ENCODE measurements around the gene LRRC28. TPM values are rescaled to one million over a fixed set of nuclear protein-coding genes. Genes with fewer than 3 reads are reported as not detected.
"Not testable (repeated sequence)": the region's sequence is repeated elsewhere in the genome, so short reads cannot be mapped to it uniquely, and the experiment has no call there.

The LRRC28 gene
- total RNA-seq, 1 experiment from 2014 or later, result 14.3 TPM

DNA sequence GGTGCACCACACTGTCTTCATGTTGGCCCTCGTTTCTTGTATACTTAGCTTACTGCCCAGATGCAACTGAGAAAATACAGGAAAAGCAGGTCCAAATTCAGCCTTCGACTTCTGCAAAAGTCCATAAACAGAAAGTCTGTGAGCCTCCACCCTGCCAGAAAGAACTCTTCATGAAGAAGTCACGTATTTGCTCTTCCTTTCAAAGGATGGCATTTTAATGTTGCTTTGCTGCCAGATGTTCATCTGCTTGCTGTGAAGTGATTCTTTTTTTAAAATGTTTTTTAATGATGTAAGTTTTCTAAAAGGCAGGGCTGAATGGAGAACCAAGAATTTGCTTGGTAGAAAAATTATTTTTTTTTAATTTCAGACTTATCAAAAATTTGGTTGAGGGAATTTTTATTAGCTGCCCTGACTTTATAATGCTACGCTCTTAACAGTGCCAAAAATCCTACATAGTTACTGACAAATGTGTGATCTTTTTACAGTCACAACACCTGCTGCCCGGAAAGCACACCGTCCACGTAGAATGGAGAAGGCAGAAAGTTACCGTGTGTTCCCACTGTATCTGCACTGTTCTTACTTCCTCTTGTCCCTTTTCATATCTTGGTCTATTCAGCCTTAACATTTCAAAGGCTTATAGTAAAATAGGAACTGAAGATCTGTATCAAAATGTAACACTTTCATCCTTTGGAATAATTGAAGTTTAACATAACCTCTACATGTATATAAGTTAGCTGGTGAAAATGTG lies 136.3 kb downstream of the LRRC28 start:
- DNase-seq, result no peak
- no peaks in the 10 kb centered on the region for H3K27me3 ChIP-seq
- no peak overlapping the region for H3K4me3 ChIP-seq
- H3K36me3 ChIP-seq, result no peaks in the 10 kb centered on the region
- peaks cover 14% of the 10 kb centered on the region for H3K9me3 ChIP-seq

DNA sequence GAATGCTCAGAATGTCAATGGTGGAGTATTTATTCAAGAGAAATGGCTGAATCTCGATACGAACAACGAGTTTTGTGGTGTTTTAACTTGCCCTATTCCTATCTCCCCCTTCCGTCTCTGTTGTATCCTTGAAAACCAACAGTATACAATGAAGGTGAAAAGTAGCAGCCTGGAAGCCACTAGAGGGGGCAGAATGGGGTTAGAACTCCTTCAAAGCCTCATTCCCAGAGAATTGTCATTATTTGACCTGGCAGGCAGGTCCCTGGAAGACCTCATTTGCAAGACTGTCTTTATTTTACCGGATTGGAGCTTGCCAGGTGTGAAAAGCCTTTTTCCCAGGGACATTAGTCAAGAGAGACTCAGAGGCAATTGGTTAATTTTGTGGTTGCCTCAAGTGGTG lies 139.4 kb downstream of the LRRC28 start:
- Histone ChIP-seq H3K9me3 (peaks cover 20% of the 10 kb centered on the region), H3K4me3 (no peak overlapping the region), H3K36me3 (no peaks in the 10 kb centered on the region), H3K27me3 (no peaks in the 10 kb centered on the region)
- DNase-seq, result no peak

DNA sequence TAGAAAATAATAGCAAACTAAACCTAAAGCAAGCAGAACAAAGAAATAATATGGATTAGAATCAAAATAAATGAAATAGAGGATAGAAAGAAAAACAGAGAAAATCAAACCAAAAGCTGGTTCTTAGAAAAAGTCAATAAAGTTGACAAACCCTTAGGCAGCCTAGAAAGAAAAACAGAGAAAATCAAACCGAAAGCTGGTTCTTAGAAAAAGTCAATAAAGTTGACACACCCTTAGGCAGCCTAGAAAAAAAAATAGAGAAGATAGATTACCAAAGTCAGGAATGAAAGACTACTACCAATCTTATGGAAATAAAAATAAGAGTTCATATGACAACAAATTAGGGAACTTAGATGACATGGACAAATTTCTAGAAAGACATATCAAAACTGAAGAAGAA lies 142.4 kb downstream of the LRRC28 start:
- Histone ChIP-seq H3K27me3 (no peaks in the 10 kb centered on the region), H3K4me3 (no peak overlapping the region)

DNA sequence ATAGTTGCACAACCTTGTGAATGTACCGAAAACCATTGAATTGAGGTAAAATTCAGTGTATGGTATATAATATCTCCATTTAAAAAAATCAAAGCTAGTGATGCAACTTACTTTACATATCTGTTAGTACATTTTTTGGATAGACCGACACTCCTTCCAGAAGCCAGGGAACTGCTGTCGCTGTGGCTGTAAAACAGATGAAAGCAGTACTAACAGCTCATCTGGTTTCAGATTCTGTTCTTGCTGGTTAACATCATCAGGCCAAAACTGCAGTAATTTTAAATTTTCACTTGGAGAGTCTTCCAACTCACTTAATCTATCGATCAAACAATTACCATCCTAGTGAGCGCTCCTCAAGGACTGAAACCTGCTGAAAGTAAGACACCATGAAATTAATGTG lies 145.1 kb downstream of the LRRC28 start:
- no peaks in the 10 kb centered on the region for H3K36me3 ChIP-seq
- DNase-seq, result no peak
- H3K4me3 ChIP-seq, result no peak overlapping the region
- peaks cover 18% of the 10 kb centered on the region for H3K9me3 ChIP-seq
- H3K27me3 ChIP-seq, result no peaks in the 10 kb centered on the region

More for the DNA sequence above, 142.4 kb downstream of the LRRC28 start:
- peaks cover 20% of the 10 kb centered on the region for H3K9me3 ChIP-seq
- DNase-seq, result no peak
- no peaks in the 10 kb centered on the region for H3K36me3 ChIP-seq

DNA sequence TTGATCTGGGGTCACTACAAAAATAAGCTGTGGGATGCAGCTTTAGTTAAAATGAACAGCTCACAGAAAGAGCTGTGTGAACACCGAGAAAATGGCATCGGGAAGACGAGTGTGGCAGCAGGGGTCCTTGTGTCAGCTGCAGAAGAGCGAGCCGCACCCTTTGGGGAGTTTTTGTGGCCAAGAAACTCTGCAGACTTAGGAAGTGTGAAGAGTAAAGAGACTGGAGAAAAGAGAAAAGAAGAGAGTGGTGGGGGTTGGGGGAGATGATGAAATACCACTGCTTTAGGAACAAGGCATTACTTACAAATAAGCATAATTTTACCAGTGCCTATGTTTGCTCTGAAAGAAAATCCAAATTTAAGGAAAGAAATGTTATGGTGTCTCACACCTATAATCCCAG lies 147.8 kb downstream of the LRRC28 start:
- DNase-seq, result no peak

DNA sequence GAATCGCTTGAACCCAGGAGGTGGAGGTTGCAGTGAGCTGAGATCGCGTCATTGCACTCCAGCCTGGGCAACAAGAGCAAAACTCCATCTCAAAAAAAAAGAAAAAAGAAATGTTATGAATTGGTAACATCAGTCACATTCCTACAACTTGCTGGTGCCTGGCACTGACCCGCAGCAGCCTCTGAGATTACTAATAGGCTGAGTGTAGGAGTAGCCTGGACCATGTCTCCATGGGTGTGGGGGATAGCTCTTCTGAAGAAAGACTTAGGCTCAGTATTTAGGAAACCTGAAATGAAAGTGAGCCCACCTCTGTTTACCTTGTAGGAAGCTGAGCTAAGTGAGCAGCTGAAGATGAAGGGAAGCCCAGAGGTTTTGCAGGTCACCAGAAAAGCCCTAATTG lies 148.3 kb downstream of the LRRC28 start:
- no peaks in the 10 kb centered on the region for H3K36me3 ChIP-seq
- H3K9me3 ChIP-seq, result no peaks in the 10 kb centered on the region; the same call in none of the 2 replicates
- DNase-seq, result peak; percentile 30
- H3K27me3 ChIP-seq, result no peaks in the 10 kb centered on the region
- H3K4me3 ChIP-seq, result no peak overlapping the region

More for the DNA sequence above, 147.8 kb downstream of the LRRC28 start:
- H3K27me3 ChIP-seq, result no peaks in the 10 kb centered on the region
- H3K9me3 ChIP-seq, result no peaks in the 10 kb centered on the region; the same call in none of the 2 replicates
- H3K4me3 ChIP-seq, result no peak overlapping the region
- no peaks in the 10 kb centered on the region for H3K36me3 ChIP-seq

DNA sequence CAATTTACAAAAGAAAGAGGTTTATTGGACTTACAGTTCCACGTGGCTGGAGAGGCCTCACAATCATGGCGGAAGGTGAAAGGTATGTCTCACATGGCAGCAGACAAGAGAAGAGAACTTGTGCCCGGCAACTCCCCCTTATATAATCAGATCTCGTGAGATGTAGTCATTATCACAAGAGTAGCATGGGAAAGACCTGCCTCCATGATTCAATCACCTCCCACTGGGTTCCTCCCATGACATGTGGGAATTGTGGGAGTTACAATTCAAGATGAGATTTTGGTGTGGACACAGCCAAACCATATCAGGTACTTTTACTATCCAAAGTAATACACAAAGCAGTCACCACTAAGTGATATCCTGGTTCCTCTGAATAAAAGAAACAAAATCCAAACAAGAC lies 149.9 kb downstream of the LRRC28 start:
- not testable (repeated sequence) for DNase-seq, H3K4me3 ChIP-seq, H3K36me3 ChIP-seq, H3K27me3 ChIP-seq, H3K9me3 ChIP-seq

DNA sequence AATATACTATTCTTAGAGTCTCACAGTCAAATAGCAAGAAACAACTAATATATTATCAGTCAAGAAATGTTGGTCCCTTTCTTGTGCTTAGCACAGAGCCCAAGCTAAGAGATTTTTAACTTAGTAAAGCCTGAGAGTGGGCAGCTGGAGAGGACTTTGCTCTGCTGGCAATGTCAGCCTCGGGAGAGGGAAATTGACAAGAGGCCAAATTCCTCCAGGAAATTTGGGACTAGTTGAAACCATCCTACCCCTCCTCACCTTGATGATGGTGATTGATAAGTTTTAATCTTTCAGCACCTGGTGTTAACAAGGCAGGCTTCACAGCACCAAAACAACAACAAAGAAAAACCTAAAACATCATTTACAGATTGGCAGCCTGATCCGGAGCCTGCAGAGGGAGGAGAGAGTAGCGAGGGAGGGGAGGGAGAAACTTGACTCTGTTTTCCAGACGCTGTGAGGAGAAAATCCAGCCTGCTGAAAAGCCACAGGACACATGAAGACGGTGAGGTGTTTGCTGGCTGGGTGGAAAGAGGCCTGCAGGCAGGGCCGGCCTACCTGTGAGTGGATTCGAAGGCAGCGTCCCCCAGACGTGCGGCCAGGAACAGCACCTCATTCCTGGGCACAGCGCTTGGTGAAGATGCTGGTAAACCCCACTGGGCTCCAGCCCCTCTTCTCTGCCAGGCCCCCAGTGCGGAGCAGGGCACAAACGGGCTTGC lies 150.9 kb downstream of the LRRC28 start:
- DNase-seq, result no peak
- H3K36me3 ChIP-seq, result no peaks in the 10 kb centered on the region
- no peaks in the 10 kb centered on the region for H3K27me3 ChIP-seq
- H3K9me3 ChIP-seq, result no peaks in the 10 kb centered on the region
- no peak overlapping the region for H3K4me3 ChIP-seq

DNA sequence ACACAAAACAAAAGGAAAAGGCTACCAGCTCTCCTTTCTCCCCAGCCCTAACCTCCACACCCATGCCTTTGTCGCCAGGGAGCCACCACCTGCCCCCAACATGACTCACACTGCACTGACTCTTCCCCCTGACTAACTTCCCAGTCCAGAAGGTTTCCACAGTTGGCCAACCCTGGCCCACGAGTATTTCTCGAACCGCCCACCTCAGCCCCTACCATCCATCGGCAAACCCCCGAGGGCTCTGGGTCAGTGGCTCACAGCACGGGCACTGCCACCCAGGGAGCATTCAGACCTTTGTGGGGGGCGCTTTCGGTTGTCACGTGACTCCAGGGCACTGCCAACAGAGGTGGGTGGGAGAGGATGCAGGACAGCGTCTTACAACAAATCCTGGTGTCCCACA lies 152.3 kb downstream of the LRRC28 start:
- H3K9me3 ChIP-seq, result no peaks in the 10 kb centered on the region
- no peak overlapping the region for H3K4me3 ChIP-seq
- H3K27me3 ChIP-seq, result no peaks in the 10 kb centered on the region
- DNase-seq, result peak; percentile 67
- no peaks in the 10 kb centered on the region for H3K36me3 ChIP-seq

DNA sequence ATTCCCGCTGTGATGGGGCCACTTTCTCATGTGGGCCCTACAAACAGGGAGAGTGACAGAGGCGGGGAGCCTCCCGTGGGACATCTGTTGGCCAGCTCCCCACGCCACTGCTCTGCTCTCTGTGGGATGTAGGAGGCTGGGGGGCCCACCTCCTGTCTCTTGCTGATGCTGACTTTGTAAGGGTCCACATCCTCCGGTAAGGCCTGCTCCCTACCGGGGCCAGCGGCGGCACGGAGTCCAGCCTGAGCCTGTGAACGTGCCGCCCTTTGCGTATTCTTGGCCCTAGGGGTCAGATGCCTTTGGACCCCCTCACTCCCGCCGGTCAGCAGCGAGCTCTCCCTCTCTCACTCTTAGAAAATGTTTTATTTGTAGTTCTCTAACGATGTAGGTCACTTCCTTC lies 153.2 kb downstream of the LRRC28 start:
- no peaks in the 10 kb centered on the region for H3K36me3 ChIP-seq
- H3K27me3 ChIP-seq, result no peaks in the 10 kb centered on the region
- H3K9me3 ChIP-seq, result no peaks in the 10 kb centered on the region
- no peak for DNase-seq
- no peak overlapping the region for H3K4me3 ChIP-seq

DNA sequence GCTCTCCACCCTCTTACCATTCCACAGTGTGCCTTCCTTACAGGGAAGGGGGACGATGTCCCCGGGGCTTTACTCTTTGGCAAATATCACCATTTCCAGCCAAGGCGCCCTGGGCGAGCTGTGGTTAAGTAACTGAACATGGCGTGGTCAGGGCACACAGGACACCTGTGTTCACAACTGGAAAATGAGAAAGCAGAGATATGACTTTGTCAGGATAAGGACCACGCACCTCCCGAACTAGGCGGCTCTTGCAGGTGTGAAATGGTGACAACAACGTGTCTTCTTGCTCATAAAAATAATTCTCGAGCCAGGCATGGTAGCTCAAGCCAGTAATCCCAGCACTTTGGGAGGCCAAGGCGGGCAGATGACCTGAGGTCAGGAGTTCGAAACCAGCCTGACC lies 154.8 kb downstream of the LRRC28 start:
- Histone ChIP-seq H3K9me3 (no peaks in the 10 kb centered on the region), H3K36me3 (no peaks in the 10 kb centered on the region), H3K27me3 (no peaks in the 10 kb centered on the region), H3K4me3 (no peak overlapping the region)
- no peak for DNase-seq

DNA sequence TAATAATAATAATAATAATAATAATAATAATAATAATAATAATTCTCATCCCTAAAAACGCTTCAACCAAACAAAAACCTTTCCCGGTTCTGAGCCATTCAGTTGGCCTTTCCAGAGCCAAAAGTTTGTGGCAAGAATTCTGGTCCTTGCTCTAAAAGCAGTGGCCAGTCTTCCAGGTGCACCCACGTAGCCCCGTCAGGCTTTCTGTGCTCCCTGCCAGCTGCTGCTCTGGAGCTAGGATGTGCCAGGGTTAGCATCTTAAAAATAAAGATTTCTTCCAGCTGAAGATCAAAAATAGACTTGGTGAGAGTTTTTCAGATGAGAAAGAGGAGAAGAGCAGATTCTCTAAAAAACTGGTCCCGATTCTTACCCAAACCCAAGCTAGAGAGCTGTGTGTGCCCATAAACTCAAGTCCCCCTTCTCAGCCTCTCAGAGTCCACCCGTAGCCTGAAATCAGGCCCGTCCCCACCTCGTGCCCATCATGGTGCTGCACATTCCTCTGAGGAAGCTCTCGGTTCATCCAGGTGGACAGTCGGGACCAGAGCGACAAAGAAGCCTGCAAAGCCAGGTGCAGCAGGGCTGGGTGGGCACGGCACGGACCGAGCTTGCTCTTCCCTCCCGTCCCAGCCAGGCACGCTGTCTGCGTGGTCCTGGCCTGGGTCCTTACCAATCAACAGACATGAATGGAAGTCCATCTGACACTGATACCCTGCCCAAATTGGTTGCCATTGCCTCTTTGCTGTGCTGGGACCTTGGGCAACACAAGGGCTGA lies 155.6 kb downstream of the LRRC28 start:
- no peak overlapping the region for H3K4me3 ChIP-seq
- H3K9me3 ChIP-seq, result no peaks in the 10 kb centered on the region
- no peaks in the 10 kb centered on the region for H3K36me3 ChIP-seq
- no peaks in the 10 kb centered on the region for H3K27me3 ChIP-seq
- no peak for DNase-seq

DNA sequence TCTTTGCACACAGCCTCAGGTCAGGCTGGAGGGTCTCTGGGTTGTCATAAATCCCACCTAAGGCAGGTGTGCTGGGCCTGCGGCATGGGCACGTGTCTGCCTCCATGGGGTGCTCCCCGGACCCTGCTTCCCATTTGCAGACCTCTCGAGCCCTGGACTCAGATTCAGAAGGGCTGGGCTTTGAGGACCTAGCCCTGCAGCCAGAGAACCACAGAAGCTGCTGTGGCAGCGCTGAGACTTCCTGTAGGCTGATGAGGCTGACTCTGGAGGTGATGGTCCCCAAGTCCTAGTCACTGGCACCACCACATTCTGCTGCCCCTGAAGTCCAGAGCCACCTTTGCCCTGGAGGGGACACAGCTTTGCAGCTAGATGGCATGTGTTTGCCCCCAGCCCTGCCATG lies 156.4 kb downstream of the LRRC28 start:
- Histone ChIP-seq H3K4me3 (no peak overlapping the region), H3K27me3 (no peaks in the 10 kb centered on the region), H3K9me3 (no peaks in the 10 kb centered on the region), H3K36me3 (no peaks in the 10 kb centered on the region)
- DNase-seq, result no peak

DNA sequence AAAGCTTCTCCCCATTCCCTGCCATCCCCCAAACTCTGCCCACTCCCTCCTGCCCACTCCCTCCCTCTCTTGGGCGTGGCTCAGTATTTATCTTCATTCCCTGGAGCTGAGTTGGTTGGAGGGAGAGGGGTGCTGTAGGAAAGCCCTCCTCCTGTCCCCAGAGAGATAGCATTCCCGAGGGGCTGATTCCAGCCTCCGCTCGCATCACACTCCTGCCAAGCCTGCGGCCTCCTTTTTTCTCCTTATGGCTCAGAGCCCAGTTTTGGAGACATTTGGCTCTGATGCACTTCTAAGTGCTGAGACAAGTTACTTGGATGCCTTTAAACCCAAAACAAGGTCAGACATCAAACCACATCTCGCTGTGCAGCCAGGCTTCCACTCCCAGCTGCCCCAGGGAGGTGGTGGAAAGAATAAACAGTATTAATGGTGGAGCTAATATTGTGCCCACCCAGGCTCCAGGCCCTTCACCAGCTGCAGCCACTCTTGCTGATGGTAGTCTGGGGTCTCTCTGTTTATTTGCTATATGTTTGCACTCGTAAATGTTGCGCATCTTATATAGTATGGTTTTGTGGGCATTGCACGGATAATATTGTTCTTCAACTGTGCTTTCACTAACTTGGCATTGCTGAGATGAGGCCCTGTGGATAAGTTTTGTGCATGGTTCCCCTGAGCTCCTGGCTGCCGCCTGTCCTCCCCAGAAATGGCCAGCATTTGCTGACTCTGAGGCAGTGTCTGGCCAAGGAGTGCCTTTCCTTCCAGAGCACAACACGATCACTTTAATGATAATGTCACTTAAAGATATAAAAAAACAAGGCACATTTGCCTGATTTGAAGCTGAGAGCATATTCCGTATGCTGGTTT lies 157.2 kb downstream of the LRRC28 start:
- Histone ChIP-seq H3K27me3 (no peaks in the 10 kb centered on the region), H3K4me3 (no peak overlapping the region), H3K36me3 (no peaks in the 10 kb centered on the region), H3K9me3 (no peaks in the 10 kb centered on the region)
- peak; percentile 85 for DNase-seq

DNA sequence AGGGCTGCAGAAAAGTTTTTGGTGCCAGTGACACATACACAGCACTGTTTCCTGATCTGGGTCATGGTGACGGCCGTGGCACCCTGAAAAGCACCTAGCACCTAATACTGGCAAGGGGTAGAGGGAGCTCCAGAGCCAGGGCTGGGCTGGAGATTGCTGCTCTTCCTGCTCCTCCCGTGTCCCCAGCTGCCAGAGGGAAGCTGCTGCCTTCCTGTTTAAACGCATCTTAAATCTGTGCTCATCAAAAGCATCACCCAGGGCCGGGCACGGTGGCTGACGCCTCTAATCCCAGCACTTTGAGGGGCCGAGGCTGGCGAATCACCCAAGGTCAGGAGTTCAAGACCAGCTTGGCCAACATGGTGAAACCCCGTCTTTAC lies 157.8 kb downstream of the LRRC28 start:
- Histone ChIP-seq H3K4me3 (no peak overlapping the region), H3K36me3 (no peaks in the 10 kb centered on the region), H3K9me3 (no peaks in the 10 kb centered on the region), H3K27me3 (no peaks in the 10 kb centered on the region)
- peak; percentile 67 for DNase-seq

DNA sequence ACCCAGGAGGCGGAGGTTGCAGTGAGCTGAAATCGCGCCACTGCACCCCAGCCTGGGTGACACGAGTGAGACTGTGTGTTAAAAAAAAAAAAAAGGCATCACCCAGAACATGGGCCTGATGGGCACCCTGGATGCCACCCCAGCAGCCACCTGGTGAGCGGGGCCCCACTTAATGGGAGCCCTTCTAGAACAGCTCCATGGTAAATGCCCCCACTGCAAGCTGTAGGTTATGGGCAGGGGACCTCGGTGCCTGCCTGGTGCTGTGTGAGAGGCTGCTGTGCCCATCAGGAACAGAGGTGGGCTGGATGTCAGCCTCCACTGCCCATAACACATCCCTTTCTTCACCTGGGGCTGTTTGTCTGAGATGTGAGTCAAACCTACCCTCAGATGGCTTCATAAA lies 158.3 kb downstream of the LRRC28 start:
- Histone ChIP-seq H3K36me3 (no peaks in the 10 kb centered on the region), H3K9me3 (no peaks in the 10 kb centered on the region), H3K4me3 (no peak overlapping the region), H3K27me3 (no peaks in the 10 kb centered on the region)
- no peak for DNase-seq

DNA sequence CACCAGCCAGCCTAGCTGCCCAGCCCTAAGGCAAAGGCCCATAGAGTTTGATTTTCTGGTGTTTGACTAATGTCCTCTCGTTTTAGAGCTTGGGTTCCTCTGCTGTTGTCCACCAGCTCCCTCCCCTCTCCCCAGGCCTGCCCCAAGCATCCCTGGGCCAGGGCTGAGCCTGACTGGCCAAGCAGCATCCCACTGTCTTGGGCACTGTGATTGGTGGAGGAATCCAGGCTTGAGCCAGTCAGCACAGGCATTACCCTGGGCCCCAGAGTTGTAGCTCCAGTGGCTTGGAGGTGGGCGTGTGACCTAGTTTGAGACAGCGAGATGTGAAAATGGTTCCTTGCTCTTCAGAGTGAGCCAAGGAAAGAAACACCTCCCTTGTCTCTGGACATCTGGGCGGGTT lies 159.2 kb downstream of the LRRC28 start:
- Histone ChIP-seq H3K9me3 (no peaks in the 10 kb centered on the region), H3K36me3 (no peaks in the 10 kb centered on the region), H3K27me3 (no peaks in the 10 kb centered on the region), H3K4me3 (no peak overlapping the region)
- DNase-seq, result no peak

Data from MG63 (cell line).